NCI-H524 (cell line): ENCODE data around the gene CHRNA10.
A peak's percentile ranks its signal among the peaks of the same experiment; 100 is the strongest.

Experiments
- DNase-seq, 2 experiments: peaks; one replicate each; lab custom pipeline; 2025; lab: John Stamatoyannopoulos, UW

CHRNA10 gene

DNA sequence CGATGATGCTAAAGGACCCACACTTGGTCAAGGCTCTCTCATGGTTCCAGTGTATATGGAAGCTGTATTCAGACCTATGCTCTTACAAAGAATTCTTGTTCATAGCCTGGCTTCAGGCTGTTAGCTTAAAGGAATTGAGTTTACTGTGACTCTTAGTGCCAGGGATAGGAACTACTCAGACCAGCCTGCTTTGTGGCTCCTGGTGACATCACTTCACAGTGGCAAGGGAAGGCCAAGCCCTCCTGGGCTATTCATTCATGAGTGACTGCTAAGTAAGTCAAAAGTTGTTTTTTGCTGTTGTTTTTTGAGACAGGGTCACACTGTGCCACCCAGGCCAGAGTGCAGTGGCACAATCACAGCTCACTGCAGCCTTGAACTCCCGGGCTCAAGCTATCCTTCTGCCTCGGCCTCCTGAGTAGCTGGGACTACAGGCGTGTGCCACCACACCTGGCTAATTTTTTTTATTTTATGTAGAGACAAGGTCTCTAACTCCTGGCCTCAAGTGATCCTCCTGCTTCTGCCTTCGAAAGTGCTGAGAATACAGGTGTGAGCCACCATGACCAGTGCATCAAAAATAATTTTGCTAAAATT, 39.0 kb downstream of the CHRNA10 start:
- no peak for DNase-seq

DNA sequence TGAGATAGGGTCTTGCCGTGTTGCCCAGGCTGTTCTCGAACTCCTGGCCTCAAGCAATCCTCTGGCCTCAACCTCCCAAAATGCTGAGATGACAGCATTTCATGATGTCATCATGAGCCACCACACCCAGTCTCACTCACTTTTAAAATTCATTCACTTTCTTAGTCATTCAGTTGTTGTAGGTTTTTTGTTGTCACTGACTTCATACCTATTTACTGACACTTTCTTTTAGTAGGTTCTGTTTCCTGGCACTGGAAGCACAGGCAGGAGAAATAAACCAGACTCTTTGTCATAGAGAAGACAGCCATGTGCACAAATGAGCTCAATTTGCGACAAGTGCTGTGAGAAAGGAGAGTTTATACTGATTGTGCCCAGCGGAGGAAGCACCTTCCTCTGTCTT, 39.9 kb downstream of the CHRNA10 start:
- DNase-seq, result no peak

DNA sequence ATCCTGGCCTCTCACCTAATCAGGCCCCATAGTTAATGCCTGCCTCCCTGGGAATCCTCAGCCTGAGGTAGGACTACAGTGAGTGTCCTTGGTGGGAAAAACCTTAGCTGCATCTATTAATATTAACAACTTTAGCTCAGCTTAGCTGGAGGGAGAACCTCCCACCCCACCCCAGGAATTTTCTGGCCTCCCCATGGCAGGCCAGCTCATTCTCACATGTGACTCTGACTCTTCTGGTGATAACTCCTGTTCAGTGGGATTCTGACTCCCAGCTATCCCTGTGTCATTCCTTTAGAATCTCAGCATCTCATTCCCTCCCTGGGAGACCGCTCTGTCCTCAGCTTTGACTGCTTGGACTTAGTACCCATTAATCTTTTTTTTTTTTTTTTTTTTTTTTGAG, 43.9 kb downstream of the CHRNA10 start:
- DNase-seq, result no peak

DNA sequence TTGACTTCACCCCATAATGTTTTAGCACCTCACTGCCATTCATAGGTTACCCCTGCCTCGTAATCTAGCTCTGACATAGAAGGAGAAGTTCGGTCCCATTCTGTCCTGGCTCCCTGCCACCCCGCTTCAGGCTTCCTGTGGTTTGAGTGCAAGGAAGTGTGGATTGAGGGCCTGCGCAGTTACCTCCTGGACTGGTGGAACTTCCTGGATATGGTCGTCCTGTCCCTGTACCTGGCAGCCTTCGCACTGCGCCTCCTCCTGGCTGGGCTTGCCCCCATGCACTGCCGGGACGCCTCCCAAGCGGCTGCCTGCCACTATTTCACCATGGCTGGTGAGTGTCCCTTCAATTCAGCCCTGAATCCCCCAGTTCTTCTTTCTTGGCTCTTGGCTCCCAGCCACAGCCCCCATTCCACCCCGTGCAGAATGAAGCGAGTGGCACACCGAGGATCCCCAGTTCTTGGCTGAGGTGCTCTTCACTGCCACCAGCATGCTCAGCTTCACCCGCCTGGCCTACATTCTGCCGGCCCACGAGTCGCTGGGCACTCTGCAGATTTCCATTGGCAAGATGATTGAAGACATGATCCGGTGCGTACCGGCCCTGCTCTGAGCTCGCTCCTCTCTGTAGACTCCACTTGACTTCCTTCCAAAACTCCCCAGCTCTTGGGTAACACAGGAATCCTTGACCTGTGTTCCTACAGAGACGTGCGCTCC, 44.8 kb downstream of the CHRNA10 start:
- DNase-seq, result no peak

DNA sequence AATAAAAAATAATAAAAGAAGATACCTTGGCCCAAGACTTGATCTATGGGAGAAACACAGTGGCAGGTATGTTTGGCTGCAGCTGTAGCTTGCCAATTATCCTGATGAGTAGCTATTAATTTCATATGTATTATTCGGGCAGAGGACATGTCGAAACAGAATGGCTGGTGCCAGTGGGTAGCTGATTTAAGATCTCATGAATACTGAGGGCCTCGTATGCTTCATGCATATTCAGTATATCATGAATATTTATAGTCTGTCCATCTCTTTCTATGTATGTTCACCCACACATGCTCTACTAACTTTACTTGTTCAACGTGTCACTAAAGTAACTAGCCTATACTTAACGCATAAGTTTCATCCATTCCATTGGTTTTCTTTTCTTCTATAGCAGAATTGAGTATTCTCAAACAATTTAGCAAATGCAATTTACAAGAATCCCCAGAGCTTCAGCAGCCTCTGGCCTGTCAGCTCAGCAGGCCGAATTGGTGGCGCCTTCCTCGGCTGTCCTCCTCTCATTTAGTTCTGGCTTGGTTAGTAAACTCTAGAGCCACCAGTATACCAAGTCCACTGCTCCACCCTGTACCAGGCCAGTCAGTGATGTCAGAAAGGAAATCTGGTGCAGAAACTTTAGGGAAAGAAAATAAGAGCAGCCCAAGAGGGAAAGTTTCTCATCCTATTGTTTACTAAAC, 47.3 kb downstream of the CHRNA10 start:
- DNase-seq, result no peak

DNA sequence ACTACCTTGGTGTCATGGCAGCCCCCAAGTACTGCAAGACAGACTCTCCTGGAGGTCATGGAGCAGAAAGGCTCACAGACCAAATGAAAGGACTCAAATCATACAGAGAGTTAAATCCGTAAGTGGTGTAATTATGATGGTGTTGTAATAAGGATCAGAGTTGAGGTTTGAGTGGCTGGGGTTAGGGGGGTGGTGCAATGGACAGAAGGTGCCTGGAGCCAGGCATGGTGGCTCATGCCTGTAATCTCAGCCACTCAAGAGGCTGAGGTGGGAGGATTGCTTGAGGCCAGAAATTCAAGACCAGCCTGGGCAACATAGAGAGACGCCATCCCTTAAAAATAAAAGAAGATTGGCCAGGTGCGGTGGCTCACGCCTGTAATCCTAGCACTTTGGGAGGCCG, 48.1 kb downstream of the CHRNA10 start:
- no peak for DNase-seq

DNA sequence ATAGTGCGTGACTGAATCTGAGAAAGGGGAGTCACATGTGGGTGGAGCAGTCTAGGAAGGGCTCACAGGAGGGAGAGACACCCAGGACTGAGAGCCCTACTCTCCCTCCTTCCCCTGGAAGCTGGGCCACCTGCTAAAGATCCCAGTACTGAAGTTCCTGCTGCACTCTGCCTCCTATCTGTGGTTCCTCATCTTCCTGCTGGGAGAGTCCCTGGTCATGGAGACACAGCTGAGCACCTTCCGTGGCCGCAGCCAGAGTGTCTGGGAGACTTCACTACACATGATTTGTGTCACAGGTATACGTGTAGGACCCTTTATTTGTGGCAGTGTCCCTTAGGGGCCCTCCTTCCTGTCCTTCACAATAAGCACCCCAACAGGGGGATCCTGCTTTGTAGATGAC, 48.7 kb downstream of the CHRNA10 start:
- no peak for DNase-seq

DNA sequence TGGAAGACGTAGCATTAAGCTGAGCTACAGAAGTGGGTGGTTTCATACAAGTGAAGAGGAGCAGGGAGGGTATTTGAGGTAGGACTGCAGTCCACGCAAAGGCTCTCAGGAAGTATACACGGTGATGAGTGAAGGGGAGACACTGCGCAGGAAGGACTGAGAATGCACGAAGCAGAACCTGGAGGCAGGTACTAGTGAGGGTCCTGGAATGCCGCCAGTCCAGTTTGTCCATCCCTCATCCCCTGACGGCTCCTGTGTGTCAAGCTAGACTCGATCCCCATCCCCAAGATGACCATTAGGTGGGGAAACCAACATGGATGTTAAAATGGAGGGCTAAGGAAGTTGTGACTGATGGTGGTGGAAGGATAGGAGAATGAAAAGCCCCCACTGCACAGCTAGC, 53.2 kb downstream of the CHRNA10 start:
- DNase-seq, result no peak

DNA sequence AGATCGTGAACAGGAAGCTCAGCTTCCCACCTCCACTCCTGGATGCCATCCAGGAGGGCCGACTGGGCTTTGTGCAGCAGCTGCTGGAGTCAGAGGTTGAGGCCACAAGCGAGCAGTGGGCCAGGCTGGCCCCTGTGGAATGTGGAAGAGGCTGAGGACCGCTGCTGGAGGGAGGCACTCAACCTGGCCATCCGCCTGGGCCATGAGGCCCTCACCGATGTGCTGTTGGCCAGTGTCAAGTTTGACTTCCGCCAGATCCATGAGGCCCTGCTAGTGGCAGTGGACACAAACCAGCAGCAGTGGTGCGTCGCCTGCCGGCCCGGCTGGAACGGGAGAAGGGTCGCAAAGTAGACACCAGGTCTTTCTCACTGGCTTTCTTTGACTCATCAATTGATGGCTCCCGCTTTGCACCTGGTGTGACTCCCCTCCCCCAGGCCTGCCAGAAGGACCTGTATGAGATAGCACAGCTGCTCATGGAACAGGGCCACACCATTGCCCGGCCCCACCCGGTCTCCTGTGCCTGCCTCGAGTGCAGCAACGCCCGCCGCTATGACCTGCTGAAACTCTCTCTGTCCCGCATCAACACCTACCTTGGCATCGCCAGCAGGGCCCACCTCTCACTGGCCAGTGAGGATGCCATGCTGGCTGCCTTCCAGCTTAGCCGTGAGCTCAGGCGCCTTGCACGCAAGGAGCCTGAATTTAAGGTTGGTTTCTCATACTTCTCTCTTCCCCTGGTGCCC, 54.3 kb downstream of the CHRNA10 start:
- no peak for DNase-seq

DNA sequence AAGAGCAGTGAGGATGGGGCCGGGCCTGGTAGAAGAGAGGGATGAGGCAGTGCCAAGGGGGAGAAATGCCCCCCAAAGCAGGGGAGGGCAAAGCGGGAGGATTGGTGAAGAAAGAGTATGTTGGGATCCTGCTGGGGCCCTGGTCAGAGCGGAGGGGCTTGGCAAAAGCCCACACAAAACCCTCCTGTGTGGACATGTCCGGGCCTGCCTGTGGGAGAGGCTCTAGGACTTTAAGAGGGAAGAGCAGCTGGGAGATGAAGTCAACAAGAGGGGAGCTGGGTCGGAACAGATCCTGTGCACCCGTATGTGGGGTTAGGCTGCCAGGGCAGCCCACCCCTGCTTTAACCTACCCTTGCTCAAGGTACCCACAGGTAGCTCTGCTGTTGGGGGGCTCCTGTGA, 55.2 kb downstream of the CHRNA10 start:
- DNase-seq, result peak; percentile 3 to 33
